Neural progenitor cell (in vitro differentiated cells): ENCODE measurements around the gene LIPE. TPM values are rescaled to one million over a fixed set of nuclear protein-coding genes. Genes with fewer than 3 reads are reported as not detected.

ENCODE experiments used
- DNase-seq: peaks from one replicate; pipeline ENCODE4 v3.0.0-alpha.2; 2016; ENCODE audit warnings: low spot score
- H2AFZ ChIP-seq: fragments of 200-600 bp; sonication (generic); replicated peaks from 2 replicates; pipeline ENCODE4 v1.6.1; 2016; ENCODE audit warnings: antibody characterized with exemption
- H3F3A ChIP-seq: fragments of 200-600 bp; sonication (generic); 2 replicates; pipeline ENCODE4 v1.6.1; 2016; ENCODE audit warnings: antibody characterized with exemption, low read depth
- H3K27ac ChIP-seq: fragments of 200-600 bp; sonication (generic); 2 replicates; pipeline ENCODE4 v1.5.1; 2016; ENCODE audit warnings: mild to moderate bottlenecking
- H3K27me3 ChIP-seq: fragments of 200-600 bp; sonication (generic); 2 replicates; pipeline ENCODE4 v1.6.1; 2016; ENCODE audit warnings: mild to moderate bottlenecking, moderate library complexity
- H3K36me3 ChIP-seq: fragments of 200-600 bp; sonication (generic); 2 replicates; pipeline ENCODE4 v1.5.1; 2016
- H3K4me1 ChIP-seq: fragments of 200-600 bp; sonication (generic); 2 replicates; pipeline ENCODE4 v1.6.1; 2016; ENCODE audit warnings: mixed run types
- H3K4me2 ChIP-seq: fragments of 200-600 bp; sonication (generic); 2 replicates; pipeline ENCODE4 v1.6.1; 2016
- H3K4me3 ChIP-seq: fragments of 200-600 bp; sonication (generic); 2 replicates; pipeline ENCODE4 v1.5.1; 2016
- H3K79me2 ChIP-seq: fragments of 200-600 bp; sonication (generic); 2 replicates; pipeline ENCODE4 v1.6.1; 2016; ENCODE audit warnings: low read depth
- H3K9ac ChIP-seq: fragments of 200-600 bp; sonication (generic); 2 replicates; pipeline ENCODE4 v1.6.1; 2016
- H3K9me3 ChIP-seq: fragments of 200-600 bp; sonication (generic); 2 replicates; pipeline ENCODE4 v1.5.1; 2016; ENCODE audit warnings: low read depth
- H4K20me1 ChIP-seq: fragments of 200-600 bp; sonication (generic); 2 replicates; pipeline ENCODE4 v1.6.1; 2016; ENCODE audit warnings: low read depth
- H3K27ac Mint-ChIP-seq: 3 replicates; pipeline ENCODE4 v1.8.0; 2021; ENCODE audit warnings: mixed read lengths
- H3K27me3 Mint-ChIP-seq: 2 replicates; pipeline ENCODE4 v1.8.0; 2022; ENCODE audit warnings: low read depth, mild to moderate bottlenecking, inconsistent platforms, moderate library complexity, mixed read lengths; ENCODE audit not compliant: insufficient read depth
- H3K36me3 Mint-ChIP-seq: 3 replicates; pipeline ENCODE4 v1.8.0; 2021; ENCODE audit warnings: mixed read lengths
- H3K4me1 Mint-ChIP-seq: 3 replicates; pipeline ENCODE4 v1.8.0; 2021; ENCODE audit warnings: mixed read lengths
- H3K4me3 Mint-ChIP-seq: 3 replicates; pipeline ENCODE4 v1.8.0; 2021; ENCODE audit warnings: mild to moderate bottlenecking, moderate library complexity, mixed read lengths
- H3K9me3 Mint-ChIP-seq: 3 replicates; pipeline ENCODE4 v1.8.0; 2020; ENCODE audit warnings: mixed read lengths
- CTCF ChIP-seq: fragments of 200-600 bp; sonication (generic); IDR thresholded peaks from 2 replicates; pipeline ENCODE4 v1.5.1; 2017; ENCODE audit warnings: antibody characterized with exemption, mild to moderate bottlenecking
- EZH2 ChIP-seq: fragments of 200-600 bp; sonication (generic); IDR thresholded peaks from 2 replicates; pipeline ENCODE4 v1.6.1; 2017; ENCODE audit warnings: antibody characterized with exemption, mild to moderate bottlenecking, moderate library complexity
- EZH2phosphoT487 ChIP-seq: fragments of 200-600 bp; sonication (generic); IDR thresholded peaks from 2 replicates; pipeline ENCODE4 v1.6.1; 2017; ENCODE audit warnings: antibody characterized with exemption
- total RNA-seq: library from RNA; depleted of rRNA; stranded (reverse); fragments of >200 nt; gene quantifications from 2 replicates; pipeline ENCODE4 v1.2.3, GENCODE V29; 2015; ENCODE audit warnings: low replicate concordance

The LIPE gene
- total RNA-seq, 1 donor from 2014 or later: 3.5 TPM

- H3K27ac ChIP-seq: no peak overlapping the region
- no peaks in the 10 kb centered on the region for H3K79me2 ChIP-seq
- no peak for TF ChIP-seq EZH2
- TF ChIP-seq CTCF: no peak
- TF ChIP-seq EZH2phosphoT487: no peak
- no peaks in the 10 kb centered on the region for H3K36me3 Mint-ChIP-seq
- H4K20me1 ChIP-seq: no peaks in the 10 kb centered on the region
- H3K36me3 ChIP-seq: no peaks in the 10 kb centered on the region
- no peak overlapping the region for H3K9ac ChIP-seq
- H3K27me3 ChIP-seq: no peaks in the 10 kb centered on the region
- H3K9me3 Mint-ChIP-seq: peaks cover 2% of the 10 kb centered on the region
- no peak overlapping the region for H2AFZ ChIP-seq
- no peaks in the 10 kb centered on the region for H3K9me3 ChIP-seq
- H3F3A ChIP-seq: no peaks in the 10 kb centered on the region
- no peak overlapping the region for H3K4me3 Mint-ChIP-seq
- peaks cover 3% of the 10 kb centered on the region for H3K27me3 Mint-ChIP-seq
- H3K4me1 ChIP-seq: no peaks in the 10 kb centered on the region
- peaks cover 7% of the 10 kb centered on the region for H3K4me1 Mint-ChIP-seq
- H3K27ac Mint-ChIP-seq: no peak overlapping the region
- no peak overlapping the region for H3K4me2 ChIP-seq
- H3K4me3 ChIP-seq: no peak overlapping the region
- DNase-seq: no peak
These were observed 32.7 kb upstream of the LIPE start for GRCh38 chr19:42459926-42460325.

- no peak overlapping the region for H3K9ac ChIP-seq
- no peak for DNase-seq
- no peak overlapping the region for H2AFZ ChIP-seq
- H3K36me3 ChIP-seq: no peaks in the 10 kb centered on the region
- no peaks in the 10 kb centered on the region for H3K27me3 ChIP-seq
- Mint-ChIP-seq H3K9me3 (peaks cover 2% of the 10 kb centered on the region), H3K27ac (no peak overlapping the region), H3K4me3 (no peak overlapping the region), H3K4me1 (peaks cover 7% of the 10 kb centered on the region), H3K36me3 (no peaks in the 10 kb centered on the region), H3K27me3 (peaks cover 3% of the 10 kb centered on the region)
- peaks cover 2% of the 10 kb centered on the region for H4K20me1 ChIP-seq
- H3K4me3 ChIP-seq: no peak overlapping the region
- H3F3A ChIP-seq: no peaks in the 10 kb centered on the region
- TF ChIP-seq EZH2phosphoT487 (no peak), EZH2 (no peak), CTCF (no peak)
- H3K9me3 ChIP-seq: no peaks in the 10 kb centered on the region
- no peak overlapping the region for H3K27ac ChIP-seq
- H3K4me1 ChIP-seq: peaks cover 3% of the 10 kb centered on the region
- H3K4me2 ChIP-seq: no peak overlapping the region
- no peaks in the 10 kb centered on the region for H3K79me2 ChIP-seq
These were observed 28.5 kb upstream of the LIPE start for GRCh38 chr19:42455621-42456081.

- Histone ChIP-seq H3K4me2 (no peak overlapping the region), H3K9ac (no peak overlapping the region), H3K27me3 (no peaks in the 10 kb centered on the region), H3K36me3 (no peaks in the 10 kb centered on the region), H2AFZ (no peak overlapping the region), H3K4me1 (peaks cover 3% of the 10 kb centered on the region), H3K4me3 (no peak overlapping the region), H3K9me3 (no peaks in the 10 kb centered on the region), H4K20me1 (peaks cover 2% of the 10 kb centered on the region), H3K79me2 (no peaks in the 10 kb centered on the region), H3K27ac (no peak overlapping the region), H3F3A (no peaks in the 10 kb centered on the region)
- TF ChIP-seq EZH2: no peak
- TF ChIP-seq EZH2phosphoT487: no peak
- no peak for TF ChIP-seq CTCF
- Mint-ChIP-seq H3K9me3 (peaks cover 2% of the 10 kb centered on the region), H3K4me3 (no peak overlapping the region), H3K27me3 (peaks cover 3% of the 10 kb centered on the region), H3K36me3 (no peaks in the 10 kb centered on the region), H3K4me1 (peaks cover 7% of the 10 kb centered on the region), H3K27ac (no peak overlapping the region)
- DNase-seq: no peak
These were observed 27.9 kb upstream of the LIPE start for GRCh38 chr19:42455086-42455485.
